ENCODE data around the gene PSEN1.

- TF ChIP-seq, protein P1, sequence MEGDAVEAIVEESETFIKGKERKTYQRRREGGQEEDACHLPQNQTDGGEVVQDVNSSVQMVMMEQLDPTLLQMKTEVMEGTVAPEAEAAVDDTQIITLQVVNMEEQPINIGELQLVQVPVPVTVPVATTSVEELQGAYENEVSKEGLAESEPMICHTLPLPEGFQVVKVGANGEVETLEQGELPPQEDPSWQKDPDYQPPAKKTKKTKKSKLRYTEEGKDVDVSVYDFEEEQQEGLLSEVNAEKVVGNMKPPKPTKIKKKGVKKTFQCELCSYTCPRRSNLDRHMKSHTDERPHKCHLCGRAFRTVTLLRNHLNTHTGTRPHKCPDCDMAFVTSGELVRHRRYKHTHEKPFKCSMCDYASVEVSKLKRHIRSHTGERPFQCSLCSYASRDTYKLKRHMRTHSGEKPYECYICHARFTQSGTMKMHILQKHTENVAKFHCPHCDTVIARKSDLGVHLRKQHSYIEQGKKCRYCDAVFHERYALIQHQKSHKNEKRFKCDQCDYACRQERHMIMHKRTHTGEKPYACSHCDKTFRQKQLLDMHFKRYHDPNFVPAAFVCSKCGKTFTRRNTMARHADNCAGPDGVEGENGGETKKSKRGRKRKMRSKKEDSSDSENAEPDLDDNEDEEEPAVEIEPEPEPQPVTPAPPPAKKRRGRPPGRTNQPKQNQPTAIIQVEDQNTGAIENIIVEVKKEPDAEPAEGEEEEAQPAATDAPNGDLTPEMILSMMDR (IDR thresholded peaks at IDR 0.05; ENCODE audit: insufficient read depth, low read length), result no peak
- TF ChIP-seq POLR2AphosphoS5 (IDR thresholded peaks at IDR 0.05; ENCODE audit: low read depth), result no peak
Observed at GRCh38 chr14:73233564-73233963, 97.3 kb downstream of the PSEN1 start.

All from HL-60 (cell line).